Stimulated activated CD4-positive, alpha-beta T cell treated with anti-CD3 and anti-CD28 coated beads, Interleukin-15, amount 100 ng/mL, for 1 hour (primary cell): ENCODE data around the gene STAMBPL1.
"Not testable (repeated sequence)": the region's sequence is repeated elsewhere in the genome, so short reads cannot be mapped to it uniquely, and the experiment has no call there.

Source experiments
- DNase-seq, 2 donors: peaks; one replicate each; pipeline ENCODE4 v3.0.0-alpha.2; 2020; ENCODE audit warnings: low read depth in 1 of 2, low spot score in 1 of 2

Gene STAMBPL1

DNA sequence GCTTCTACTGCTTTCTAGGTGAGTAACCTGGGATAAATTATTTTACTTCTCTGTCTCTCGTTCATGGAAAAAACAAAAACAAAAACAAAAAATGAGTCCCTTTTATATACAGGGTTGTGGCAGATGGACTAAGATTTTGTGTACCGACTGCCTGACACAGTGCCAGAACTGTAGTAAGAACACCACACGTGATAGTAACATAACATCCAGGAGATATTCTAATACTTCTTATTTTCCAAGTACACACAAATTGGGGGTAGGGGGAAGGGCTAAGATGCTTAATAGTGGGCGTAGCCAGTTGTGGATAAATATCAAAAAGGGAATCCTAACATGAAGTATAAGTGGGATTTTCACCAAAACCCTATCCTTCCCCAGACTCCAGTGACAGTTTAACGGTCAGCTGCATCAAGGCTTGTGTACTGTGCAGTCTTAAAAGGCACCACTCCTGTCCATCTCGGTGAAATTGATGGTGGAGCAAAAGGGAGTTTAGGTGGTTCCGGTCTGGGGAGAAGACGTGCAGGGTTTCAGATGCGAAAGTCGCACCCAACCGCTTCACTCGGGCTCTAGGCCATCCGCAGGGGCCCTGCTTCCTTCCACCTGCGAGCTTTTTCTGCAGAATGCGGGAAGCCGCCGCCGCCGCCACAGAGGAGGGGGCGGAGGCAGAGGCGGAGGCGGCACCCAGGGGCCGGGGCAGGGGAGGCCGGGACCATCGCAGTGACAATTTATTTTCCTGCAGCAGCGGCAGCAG is at the start of gene STAMBPL1:
Gene STAMBPL1 (plus strand): TSS at position 712 of the 748 bp plus-strand sequence. CDS start 21,464 bp downstream, outside the sequence.
- DNase-seq, result peak; percentile 56 to 66

DNA sequence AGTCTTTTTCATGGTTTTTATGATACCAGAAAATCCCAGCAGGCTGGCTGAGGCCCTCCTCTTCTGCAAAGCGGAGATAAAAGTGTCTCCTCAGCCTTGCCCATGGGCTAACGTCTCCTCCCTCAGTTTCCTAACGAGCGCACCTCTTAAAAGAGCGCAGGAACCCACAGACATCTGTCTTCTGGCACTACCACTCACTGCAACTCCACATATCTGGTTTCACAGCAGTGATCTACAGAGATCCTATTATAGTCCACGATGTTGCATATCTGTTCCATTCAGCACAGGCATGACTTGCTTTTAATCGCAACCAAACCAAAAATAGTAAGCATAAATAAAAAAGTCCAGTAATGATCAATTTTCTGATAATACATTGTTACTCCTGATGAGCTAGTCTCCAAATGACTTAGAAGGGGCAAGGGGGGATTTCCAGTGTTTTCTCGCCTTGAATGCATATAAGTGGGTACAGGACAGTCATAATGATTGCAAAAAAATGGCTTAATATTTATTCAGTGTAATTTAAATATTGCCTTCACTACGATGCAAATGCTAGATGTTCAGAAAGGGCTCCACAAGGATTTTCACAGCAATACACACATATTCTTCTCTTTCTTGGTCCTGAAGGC is 49.3 kb upstream of the STAMBPL1 start:
- DNase-seq, result no peak

DNA sequence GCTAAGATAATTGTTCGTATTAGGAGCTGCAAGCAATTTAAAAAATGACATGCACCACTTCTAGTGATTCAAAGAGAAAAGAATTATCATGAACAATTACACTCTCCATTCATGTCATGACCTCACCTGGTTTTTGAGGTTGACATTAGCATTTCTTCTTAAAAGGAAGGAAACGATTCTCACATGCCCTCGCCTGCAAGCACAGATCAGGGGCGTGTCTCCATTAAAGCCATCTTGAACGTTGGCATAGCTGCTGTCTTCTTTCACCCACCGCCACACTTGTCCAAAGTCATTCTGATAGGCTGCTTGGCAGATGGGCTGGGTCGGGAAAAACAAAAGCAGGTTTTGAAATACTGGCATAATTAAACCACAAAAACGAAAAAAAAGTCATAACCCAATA is 48.3 kb upstream of the STAMBPL1 start:
- DNase-seq, result no peak

DNA sequence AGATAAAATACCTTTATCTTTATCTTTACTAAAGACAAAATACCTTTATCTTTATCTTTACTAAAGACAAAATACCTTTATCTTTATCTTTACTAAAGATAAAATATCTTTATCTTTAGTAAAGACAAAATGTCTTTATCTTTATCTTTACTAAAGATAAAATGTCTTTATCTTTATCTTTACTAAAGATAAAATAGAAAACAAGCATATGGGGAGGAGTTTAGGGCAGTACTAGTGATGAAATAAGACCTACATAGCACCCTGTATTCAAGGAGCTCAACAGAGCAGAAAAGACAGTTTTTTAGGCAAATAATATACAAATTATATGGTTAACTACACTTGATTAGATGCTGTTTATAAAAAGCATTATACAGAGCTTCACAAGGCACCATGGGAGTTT is 47.7 kb upstream of the STAMBPL1 start:
- no peak for DNase-seq

DNA sequence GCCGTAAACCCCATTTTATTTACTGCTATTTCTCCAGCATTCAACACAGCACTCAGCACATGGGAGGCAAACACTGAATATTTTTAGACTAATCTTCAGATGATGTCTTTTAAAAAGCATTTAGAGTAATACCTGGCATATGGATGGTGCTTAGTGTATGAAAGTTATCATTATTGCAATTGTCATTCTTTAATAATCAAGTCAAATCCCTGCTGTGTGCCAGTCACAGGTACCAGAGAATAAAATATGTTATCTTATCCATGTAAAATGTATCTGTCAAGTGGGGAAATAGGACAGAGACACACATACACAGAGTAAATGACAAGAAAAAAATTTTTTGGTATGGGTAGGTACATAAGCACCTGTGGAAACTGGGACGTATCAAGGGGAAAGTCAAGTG is 46.9 kb upstream of the STAMBPL1 start:
- no peak for DNase-seq

DNA sequence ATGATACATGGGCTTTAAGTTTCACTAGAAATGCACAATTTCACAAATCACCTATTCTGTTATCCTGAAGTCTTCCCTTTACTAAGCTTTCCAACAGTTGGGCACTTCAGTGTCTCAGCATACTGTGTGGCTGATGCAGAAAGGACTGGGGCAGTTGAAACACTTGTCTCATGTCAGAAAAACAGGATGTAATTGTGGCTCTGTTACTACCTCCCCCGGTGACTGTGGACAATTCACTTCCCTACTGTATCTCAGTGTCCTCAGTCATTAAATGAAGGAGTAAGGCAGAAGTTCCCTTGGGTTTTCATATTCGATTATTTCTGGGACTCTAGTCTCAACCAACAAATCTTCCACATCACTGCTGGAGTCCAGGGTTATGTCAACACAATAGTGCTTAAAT is 46.3 kb upstream of the STAMBPL1 start:
- no peak for DNase-seq

DNA sequence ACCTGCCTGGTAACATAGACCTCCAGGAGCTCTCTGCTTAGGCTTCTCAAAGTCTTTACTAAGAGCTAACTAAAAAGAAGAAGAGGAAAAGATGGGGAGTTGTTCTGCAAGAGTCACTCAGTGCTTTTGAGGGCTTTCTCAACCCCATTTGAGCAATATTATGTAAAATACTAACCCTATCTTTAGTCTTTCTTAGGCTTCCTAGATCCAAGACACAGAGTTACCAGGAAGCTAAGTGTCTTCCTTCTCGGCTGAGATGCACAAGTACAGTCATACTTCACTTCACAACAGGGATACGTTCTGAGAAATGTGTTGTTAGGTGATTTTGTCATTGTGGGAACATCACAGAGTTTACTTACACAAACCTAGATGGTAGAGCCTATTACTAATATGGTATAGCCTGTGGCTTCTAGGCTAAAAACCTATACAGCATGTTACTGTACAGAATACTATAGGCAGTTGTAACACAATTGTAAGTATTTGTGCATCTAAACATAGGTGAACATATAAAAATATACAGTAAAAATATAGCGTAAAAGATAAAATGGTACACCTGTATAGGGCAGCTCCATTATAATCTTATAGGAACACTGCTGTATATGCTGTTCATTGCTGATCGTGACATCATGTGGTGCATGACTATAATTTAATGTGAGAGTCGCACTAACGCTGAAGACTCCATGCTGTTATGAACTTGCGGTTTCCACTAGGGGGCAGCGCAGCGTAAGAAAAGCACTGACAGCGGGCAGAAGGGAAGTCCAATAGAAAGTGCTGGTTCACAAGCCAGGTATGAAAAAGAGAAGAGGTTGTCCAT is 44.7 kb upstream of the STAMBPL1 start:
- DNase-seq, result peak; percentile 74 to 75

DNA sequence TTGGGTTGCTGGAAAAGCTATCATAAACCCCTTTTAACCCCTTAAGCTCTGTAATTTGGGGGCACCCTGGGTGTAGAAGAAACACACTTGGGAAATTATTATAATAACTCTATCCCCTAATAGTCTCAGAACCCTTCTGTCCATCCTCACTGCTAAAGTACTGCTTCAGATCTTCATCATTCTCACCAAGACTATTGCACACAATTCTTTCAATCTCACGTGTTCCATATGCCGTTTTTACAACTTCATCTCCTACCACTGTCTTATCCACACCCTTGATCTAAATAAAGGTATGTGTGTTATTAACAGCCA is 44.2 kb upstream of the STAMBPL1 start:
- DNase-seq, result no peak

DNA sequence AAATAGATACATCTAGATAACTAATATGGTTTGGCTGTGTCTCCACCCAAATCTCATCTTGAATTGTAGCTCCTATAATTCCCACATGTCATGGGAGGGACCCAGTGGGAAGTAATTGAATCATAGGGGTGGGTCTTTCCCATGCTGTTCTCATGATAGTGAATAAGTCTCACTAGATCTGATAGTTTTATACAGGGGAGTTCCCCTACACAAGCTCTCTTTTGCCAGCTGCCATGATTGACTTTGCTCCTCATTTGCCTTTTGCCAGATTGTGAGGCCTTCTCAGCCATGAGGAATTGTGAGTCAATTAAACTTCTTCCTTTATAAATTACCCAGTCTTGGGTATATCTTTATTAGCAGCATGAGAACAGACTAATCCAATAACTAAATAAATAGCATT is 42.4 kb upstream of the STAMBPL1 start:
- DNase-seq, result not testable (repeated sequence)

DNA sequence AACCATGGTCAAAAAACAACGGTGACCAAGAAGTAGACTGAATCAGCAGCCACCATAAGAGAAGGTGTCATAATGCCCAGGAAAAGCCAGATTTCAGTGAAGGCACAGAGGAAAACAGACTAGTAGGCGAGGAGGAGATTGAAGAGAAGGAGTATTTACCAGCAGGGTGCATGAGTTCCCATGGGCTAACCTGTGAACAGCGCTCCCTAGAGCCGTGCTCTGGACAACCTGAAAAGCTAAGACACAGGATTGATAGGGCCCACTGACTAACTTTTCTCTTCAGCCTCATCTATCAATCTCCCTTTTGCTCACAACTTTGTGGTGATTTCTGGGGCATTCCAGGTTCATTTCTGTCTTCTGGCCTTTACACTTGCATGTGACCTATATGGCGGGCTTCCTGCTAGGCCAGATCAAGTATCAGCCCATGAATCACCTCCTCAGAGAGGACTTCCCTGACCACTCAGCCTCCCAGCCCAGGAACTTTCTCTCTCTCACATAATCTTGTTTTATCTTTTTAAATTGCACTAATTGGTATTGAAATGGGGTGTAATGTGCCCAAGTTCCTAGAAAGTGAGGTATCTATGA is 41.2 kb upstream of the STAMBPL1 start:
- DNase-seq, result no peak

DNA sequence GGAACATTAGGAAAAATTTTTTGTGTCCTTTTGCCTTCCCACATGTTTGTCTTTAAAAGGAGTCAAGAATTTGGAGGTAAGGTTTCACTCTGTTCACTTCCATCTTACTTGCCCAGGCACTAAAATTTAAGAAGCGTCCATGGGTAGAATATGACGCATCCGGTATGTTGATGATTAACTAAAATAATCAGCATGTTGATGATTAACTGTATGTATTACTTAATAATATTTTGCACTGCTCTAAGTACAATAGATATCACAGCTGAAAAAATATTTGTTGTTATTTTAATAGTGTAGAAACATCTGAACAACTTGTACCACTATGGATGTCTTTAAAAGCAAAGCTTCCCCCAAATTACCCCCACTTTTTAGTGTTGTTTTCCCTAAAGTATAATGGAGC is 39.9 kb upstream of the STAMBPL1 start:
- no peak for DNase-seq

DNA sequence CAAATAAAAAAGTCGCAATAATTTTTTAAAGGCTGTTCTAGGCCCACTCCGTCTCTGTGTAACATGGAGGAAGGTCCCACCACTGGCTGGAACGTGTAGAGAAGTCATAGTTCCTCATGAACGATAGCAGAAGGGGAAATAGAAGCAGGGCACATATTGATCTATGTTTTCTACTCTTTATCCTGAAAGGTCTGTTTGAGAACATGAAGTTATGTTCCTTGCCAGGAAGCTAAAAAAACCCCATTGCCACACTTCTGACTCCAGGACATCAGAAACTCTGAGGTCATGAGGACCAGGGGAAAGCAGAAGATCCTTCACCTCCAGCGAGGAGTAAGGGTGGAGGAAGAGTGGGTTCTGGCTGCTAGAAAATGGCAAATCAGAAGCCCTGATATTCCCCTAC is 39.2 kb upstream of the STAMBPL1 start:
- DNase-seq, result no peak

DNA sequence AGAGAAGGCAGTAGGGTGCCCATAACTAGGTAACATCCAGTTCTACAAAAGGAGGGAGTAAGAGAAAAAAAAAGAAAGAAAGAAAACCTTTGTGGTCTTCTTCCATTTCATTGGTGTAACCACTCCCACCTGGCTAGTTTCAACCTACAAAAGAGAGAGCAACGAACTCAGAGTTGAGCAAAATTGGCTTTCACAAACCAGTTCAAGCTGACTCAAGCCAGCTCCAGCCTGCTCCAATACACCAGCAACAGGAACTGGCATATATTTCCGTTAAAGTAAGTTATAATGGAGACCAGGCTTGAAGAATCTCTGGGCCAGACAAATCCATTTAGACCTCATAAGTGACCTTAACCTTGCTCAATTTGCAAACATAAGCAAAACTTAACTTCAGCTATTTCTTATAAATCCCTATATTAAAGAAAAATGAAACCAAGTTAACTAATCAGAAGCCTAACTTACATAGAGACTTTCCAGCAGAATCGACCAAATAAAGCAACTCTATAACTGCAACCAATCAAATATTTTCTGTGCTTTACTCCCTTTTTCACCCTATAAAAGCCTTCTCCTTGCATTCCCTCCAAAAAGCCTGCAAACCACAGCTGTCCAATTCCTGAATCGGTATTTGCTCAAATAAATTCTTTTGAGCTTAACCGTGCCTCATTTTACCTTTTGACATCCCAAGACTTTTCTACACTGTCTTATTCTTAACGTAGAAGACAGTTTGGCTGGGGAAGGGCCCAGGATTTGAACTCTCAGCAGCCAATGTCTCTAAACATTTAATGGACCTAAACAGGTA is 38.5 kb upstream of the STAMBPL1 start:
- DNase-seq, result no peak

DNA sequence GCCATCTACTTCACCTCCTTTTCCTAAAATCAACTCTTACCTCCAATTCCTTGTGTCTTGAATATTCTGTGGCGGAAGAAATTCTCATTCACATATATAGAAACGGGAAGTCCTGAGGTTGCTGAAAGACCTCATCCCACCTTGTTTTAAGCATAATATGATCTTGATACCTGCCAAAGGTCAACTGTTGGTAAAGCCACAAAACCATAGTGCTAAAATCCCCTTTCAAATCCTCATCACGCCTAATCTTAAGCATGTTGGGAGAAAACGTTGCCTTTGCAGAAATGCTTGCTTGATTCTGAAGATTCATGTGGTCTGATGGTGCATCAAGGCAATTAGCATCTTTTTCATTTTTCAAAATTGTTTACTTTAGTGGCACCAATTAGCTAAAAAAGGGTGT is 36.9 kb upstream of the STAMBPL1 start:
- no peak for DNase-seq

DNA sequence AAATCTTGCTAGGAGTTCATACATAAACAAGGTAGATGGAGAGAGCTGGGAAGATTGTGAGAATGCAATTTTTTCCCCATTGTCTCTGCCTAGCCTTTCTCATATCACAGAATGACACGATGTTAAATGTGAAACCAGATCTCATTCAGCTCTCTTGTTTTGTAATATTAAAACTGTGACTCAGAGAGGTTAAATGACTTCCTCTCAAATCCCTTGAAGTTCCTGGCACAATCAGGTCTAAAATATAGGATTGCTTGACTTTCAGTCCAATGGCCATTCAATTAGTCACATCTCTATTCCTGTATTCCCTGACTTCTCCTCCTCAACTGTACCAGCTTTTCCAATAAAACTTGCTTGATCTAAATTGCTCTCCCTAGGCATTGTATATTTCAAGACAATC is 31.5 kb upstream of the STAMBPL1 start:
- no peak for DNase-seq

DNA sequence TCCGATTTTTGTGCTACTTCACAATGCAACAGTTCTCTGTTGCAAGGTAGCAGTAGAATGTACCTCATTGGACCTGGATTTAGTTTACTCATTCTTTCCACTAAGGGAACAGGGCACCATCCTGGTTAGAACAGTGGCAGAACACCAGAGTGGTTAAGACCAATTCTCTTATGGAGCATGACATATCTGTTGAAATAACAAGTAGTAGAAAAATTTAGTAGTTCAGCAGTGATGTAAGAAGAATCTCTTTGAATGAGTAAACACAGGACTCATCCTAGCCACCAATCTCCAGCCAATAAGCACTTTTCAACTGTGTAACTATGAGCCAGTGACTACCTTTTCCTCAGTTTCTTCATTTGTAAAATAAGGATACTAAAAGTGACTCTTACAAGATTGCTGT is 30.8 kb upstream of the STAMBPL1 start:
- no peak for DNase-seq

DNA sequence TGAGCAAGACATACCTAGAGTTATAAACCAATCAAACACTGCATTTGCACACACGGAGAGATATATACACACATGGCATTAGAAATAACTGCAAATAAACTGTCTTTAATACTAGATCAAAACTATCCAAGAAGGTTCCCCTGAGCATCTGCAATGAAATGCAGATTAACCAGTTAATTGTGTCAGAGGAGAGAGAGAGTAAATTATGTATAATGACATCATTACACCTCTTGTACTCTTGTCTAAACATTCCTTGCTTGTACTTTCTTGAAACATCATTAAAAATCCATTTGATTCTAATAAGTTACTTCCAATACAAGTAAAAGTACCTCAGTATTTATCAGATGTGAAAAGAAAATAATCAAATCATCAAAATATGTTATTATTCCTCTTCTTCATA is 29.3 kb upstream of the STAMBPL1 start:
- no peak for DNase-seq

DNA sequence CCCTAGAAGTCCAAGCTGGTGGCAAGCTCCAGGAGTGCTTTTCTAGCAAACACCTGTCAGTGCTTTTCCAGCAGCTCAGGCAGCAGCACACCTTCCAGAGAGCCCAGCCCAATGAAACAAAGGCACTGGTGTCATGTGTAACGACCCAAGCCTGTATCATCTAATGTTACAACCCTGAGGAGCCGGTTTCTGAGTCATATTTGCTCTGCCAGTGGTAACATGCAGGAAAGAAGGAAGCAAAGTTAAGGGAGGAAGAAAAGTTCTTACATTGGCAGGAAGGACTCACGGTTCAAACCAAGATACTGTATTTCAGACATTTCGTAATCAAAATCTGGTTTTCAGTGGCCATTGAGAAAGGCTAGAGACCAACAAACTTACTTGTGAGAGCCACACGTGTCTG is 28.3 kb upstream of the STAMBPL1 start, which contains the start of gene ANKRD22:
Gene ANKRD22 (minus strand): TSS at position 139 of the 400 bp plus-strand sequence. CDS start 237 bp downstream, outside the sequence.
- DNase-seq, result no peak

DNA sequence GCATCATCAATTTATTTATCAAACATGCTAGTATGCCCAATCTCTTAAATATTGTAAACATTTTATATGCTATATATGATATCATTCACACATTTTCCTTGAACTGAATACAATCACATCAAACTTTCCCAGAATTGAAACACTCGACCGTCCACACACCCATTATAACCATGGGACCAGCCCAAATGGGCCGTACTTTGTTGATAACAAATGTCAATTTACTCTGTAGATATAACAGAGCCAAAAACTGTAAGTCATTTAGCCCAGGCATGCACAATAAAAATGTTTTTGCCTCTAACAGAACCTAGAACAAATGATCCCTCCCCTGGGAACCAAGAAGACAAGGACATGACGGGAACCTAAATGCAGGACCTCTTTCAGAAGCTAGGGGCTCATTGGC is 27.7 kb upstream of the STAMBPL1 start:
- no peak for DNase-seq

DNA sequence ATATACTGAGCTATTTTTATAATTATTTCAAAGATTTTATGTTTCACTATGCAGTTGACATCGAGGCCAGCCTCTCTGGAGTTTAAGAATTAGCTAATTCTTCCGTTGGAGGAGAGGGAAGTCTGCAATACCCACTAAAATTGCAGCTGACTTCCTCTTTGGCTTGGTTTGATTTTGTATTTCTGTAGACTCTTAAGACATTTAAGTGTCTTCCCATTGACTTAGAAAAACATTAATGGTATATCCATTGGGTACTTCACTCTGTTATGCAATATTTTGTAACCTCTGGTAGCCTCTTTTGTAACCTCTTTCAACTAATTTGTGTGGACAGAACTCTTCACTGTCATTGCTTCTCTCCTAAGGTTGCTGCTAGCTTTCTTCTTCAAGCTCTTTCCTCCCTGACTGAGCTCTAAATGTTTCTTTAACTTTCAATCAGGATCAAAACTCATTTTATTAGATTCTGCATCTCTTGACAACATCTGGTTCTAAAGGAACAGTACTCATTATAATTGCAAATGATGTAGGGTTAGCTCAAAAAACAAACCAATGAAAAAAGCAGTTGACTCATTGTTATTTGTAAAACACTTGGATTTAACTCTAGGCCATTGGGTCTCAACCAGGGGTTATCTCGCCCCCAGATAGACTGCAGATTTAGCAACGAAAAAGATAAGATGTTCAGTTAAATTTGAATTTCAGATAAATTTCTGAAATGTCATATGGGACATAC is 26.7 kb upstream of the STAMBPL1 start:
- DNase-seq, result no peak
